ENCODE data around the gene SPC24.

- no peak for TF ChIP-seq CTCF (IDR thresholded peaks at IDR 0.05)
- TF ChIP-seq EP300 (IDR thresholded peaks at IDR 0.05) = no peak
- TF ChIP-seq POLR2A (IDR thresholded peaks at IDR 0.05) = no peak
These were observed 13.0 kb upstream of the SPC24 start for GRCh38 chr19:11168568-11168967.

Data from gastroesophageal sphincter (tissue), 3 donors.